Measurements from ENCODE around the gene UTF1.
A peak's percentile ranks its signal among the peaks of the same experiment; 100 is the strongest.
"Not testable (repeated sequence)": the region's sequence is repeated elsewhere in the genome, so short reads cannot be mapped to it uniquely, and the experiment has no call there.

UTF1 gene

GRCh38 chr10:133231946-133232574 is 2.0 kb downstream of the UTF1 start:
- Histone ChIP-seq H3K4me3 (ENCODE audit: low read depth, low read length) (no peak overlapping the region), H3K4me1 (ENCODE audit: control insufficient read depth, insufficient read depth, low read length) (no peaks in the 10 kb centered on the region), H3K9me3 (ENCODE audit: control insufficient read depth, insufficient read depth, low read depth, low read length) (no peaks in the 10 kb centered on the region), H3K27ac (ENCODE audit: extremely low read depth, low read depth, low read length) (no peak overlapping the region), H3K36me3 (ENCODE audit: control insufficient read depth in 2 of 2, insufficient read depth in 1 of 2, low read length in 2 of 2) (no peaks in the 10 kb centered on the region)
- CTCF ChIA-PET: no interaction called here
- TF ChIP-seq KLF1 (tag by site-specific recombination; IDR thresholded peaks at IDR 0.05): peak; percentile 9; the same call in 1 of the 2 replicates
- TF ChIP-seq ZNF148 (tag by site-specific recombination; IDR thresholded peaks at IDR 0.05; ENCODE audit: borderline replicate concordance): no peak
- TF ChIP-seq ZSCAN16 (tag by site-specific recombination; IDR thresholded peaks at IDR 0.05): no peak
- TF ChIP-seq ZNF510 (tag by site-specific recombination; IDR thresholded peaks at IDR 0.05; ENCODE audit: insufficient replicate concordance): no peak
- no peak for TF ChIP-seq ZNF202 (tag by site-specific recombination; IDR thresholded peaks at IDR 0.05; ENCODE audit: borderline replicate concordance)
- POLR2A ChIA-PET: no interaction called here

- H3K4me1 ChIP-seq (ENCODE audit: control insufficient read depth, insufficient read depth, low read length); H3K36me3 ChIP-seq (ENCODE audit: control insufficient read depth in 2 of 2, insufficient read depth in 1 of 2, low read length in 2 of 2); H3K4me3 ChIP-seq (ENCODE audit: low read depth, low read length); CTCF ChIA-PET; POLR2A ChIA-PET; H3K27ac ChIP-seq (ENCODE audit: extremely low read depth, low read depth, low read length); H3K9me3 ChIP-seq (ENCODE audit: control insufficient read depth, insufficient read depth, low read depth, low read length): not testable (repeated sequence)
These were observed 4.8 kb downstream of the UTF1 start for GRCh38 chr10:133234796-133235195.

- no peaks in the 10 kb centered on the region for H3K36me3 ChIP-seq (ENCODE audit: control insufficient read depth in 2 of 2, insufficient read depth in 1 of 2, low read length in 2 of 2)
- no peak overlapping the region for H3K27ac ChIP-seq (ENCODE audit: extremely low read depth, low read depth, low read length)
- no peaks in the 10 kb centered on the region for H3K9me3 ChIP-seq (ENCODE audit: control insufficient read depth, insufficient read depth, low read depth, low read length)
- ChIA-PET POLR2A (no interaction called here), CTCF (no interaction called here)
- no peaks in the 10 kb centered on the region for H3K4me1 ChIP-seq (ENCODE audit: control insufficient read depth, insufficient read depth, low read length)
- no peak for TF ChIP-seq ZNF776 (tag by site-specific recombination; IDR thresholded peaks at IDR 0.05; ENCODE audit: borderline replicate concordance)
- TF ChIP-seq OSR2 (tag by site-specific recombination; IDR thresholded peaks at IDR 0.05): no peak
- TF ChIP-seq ZNF133 (tag by site-specific recombination; IDR thresholded peaks at IDR 0.05): no peak
- no peak for TF ChIP-seq ZNF248 (tag by site-specific recombination; IDR thresholded peaks at IDR 0.05)
- no peak for TF ChIP-seq ZBTB1 (tag by site-specific recombination; IDR thresholded peaks at IDR 0.05)
- TF ChIP-seq EGR2 (tag by site-specific recombination; IDR thresholded peaks at IDR 0.05; ENCODE audit: low read depth): no peak
- no peak for TF ChIP-seq YY2 (tag by site-specific recombination; IDR thresholded peaks at IDR 0.05)
- no peak for TF ChIP-seq ZBTB8A (tag by site-specific recombination; IDR thresholded peaks at IDR 0.05)
- no peak for TF ChIP-seq ELK4 (IDR thresholded peaks at IDR 0.05; ENCODE audit: borderline replicate concordance, low read depth, low read length)
- TF ChIP-seq ZNF140 (tag by site-specific recombination; IDR thresholded peaks at IDR 0.05): no peak
- no peak overlapping the region for H3K4me3 ChIP-seq (ENCODE audit: low read depth, low read length)
These were observed 5.3 kb downstream of the UTF1 start for GRCh38 chr10:133235265-133235855.

GRCh38 chr10:133235932-133236331 is 5.9 kb downstream of the UTF1 start:
- Histone ChIP-seq H3K9me3 (ENCODE audit: control insufficient read depth, insufficient read depth, low read depth, low read length) (no peaks in the 10 kb centered on the region), H3K4me1 (ENCODE audit: control insufficient read depth, insufficient read depth, low read length) (no peaks in the 10 kb centered on the region), H3K4me3 (ENCODE audit: low read depth, low read length) (no peak overlapping the region), H3K27ac (ENCODE audit: extremely low read depth, low read depth, low read length) (no peak overlapping the region), H3K36me3 (ENCODE audit: control insufficient read depth in 2 of 2, insufficient read depth in 1 of 2, low read length in 2 of 2) (no peaks in the 10 kb centered on the region)
- CTCF ChIA-PET: no interaction called here
- POLR2A ChIA-PET: no interaction called here
- no peak for TF ChIP-seq ZNF658 (tag by site-specific recombination; IDR thresholded peaks at IDR 0.05)
- TF ChIP-seq ZEB2 (tag by site-specific recombination; IDR thresholded peaks at IDR 0.05): no peak
- no peak for TF ChIP-seq IKZF3 (tag by site-specific recombination; IDR thresholded peaks at IDR 0.05)
- TF ChIP-seq SP2 (tag by site-specific recombination; IDR thresholded peaks at IDR 0.05): no peak
- no peak for TF ChIP-seq TRIM28 (IDR thresholded peaks at IDR 0.05; ENCODE audit: borderline replicate concordance, low read length)
- no peak for TF ChIP-seq ZBTB17 (tag by site-specific recombination; IDR thresholded peaks at IDR 0.05)
- TF ChIP-seq ZNF521 (tag by site-specific recombination; IDR thresholded peaks at IDR 0.05): no peak
- no peak for TF ChIP-seq EGR2 (tag by site-specific recombination; IDR thresholded peaks at IDR 0.05; ENCODE audit: low read depth)
- no peak for TF ChIP-seq HOXD13 (CRISPR knock-in tag; IDR thresholded peaks at IDR 0.05; ENCODE audit: borderline replicate concordance)
- TF ChIP-seq ZNF37A (tag by site-specific recombination; IDR thresholded peaks at IDR 0.05): no peak
- TF ChIP-seq SCRT1 (tag by site-specific recombination; IDR thresholded peaks at IDR 0.05; ENCODE audit: borderline replicate concordance): no peak
- TF ChIP-seq GLI4 (tag by site-specific recombination; IDR thresholded peaks at IDR 0.05): no peak
- no peak for TF ChIP-seq KLF10 (tag by site-specific recombination; IDR thresholded peaks at IDR 0.05)
- TF ChIP-seq ZNF621 (tag by site-specific recombination; IDR thresholded peaks at IDR 0.05): no peak
